Panc1 (cell line): ENCODE measurements around the gene PHOX2B. TPM values are rescaled to one million over a fixed set of nuclear protein-coding genes. Genes with fewer than 3 reads are reported as not detected.

Experiments used
- ATAC-seq: fragments of 200-7000 bp; cut with Tn5 transposase; 2 replicates; pipeline ENCODE4 v1.9.1; 2020; ENCODE audit warnings: mild to moderate bottlenecking, moderate library complexity
- BruUV-seq: library from RNA; stranded (reverse); fragments of 400-500 nt; replicated peaks from 2 replicates; lab custom pipeline; 2021; lab: Mats Ljungman, UMichigan
- CTCF ChIA-PET: fragments of 300-600 bp; sonication (Branson Sonifier 250); formaldehyde crosslinking; loops from one replicate; lab custom pipeline; 2022; ENCODE audit warnings: antibody characterized with exemption; lab: Charles Lee
- POLR2A ChIA-PET: fragments of 300-600 bp; sonication (Branson Sonifier 250); formaldehyde crosslinking; loops from one replicate; lab custom pipeline; 2022; ENCODE audit warnings: antibody characterized with exemption; lab: Charles Lee
- DNase-seq: peaks from one replicate; pipeline ENCODE4 v3.0.0-alpha.2; 2010; ENCODE audit warnings: low read depth, low spot score
- H3K27ac ChIP-seq: 2 replicates; pipeline ENCODE4 v1.5.1; 2011; ENCODE audit warnings: mild to moderate bottlenecking, low read length, inconsistent platforms
- H3K27me3 ChIP-seq: fragments of 200-500 bp; sonication (Bioruptor generic); 2 replicates; pipeline ENCODE4 v1.6.0; 2014; ENCODE audit warnings: low read length, inconsistent platforms; ENCODE audit not compliant: control insufficient read depth, insufficient read depth
- H3K36me3 ChIP-seq: fragments of 200-500 bp; sonication (Bioruptor generic); 2 replicates; pipeline ENCODE4 v1.5.1; 2014; ENCODE audit warnings: inconsistent platforms, mild to moderate bottlenecking, low read length, moderate library complexity; ENCODE audit not compliant: control insufficient read depth, insufficient read depth
- H3K4me1 ChIP-seq: 2 replicates; pipeline ENCODE4 v1.5.1; 2011; ENCODE audit warnings: inconsistent platforms, mild to moderate bottlenecking, low read length, moderate library complexity; ENCODE audit not compliant: control insufficient read depth, insufficient read depth
- H3K4me3 ChIP-seq, 2 experiments: 2 replicates each; pipeline ENCODE4 v1.5.1; 2011 to 2012; ENCODE audit warnings: low read depth in 2 of 2, low read length in 2 of 2, mild to moderate bottlenecking in 2 of 2, inconsistent platforms in 1 of 2, moderate library complexity in 1 of 2
- H3K9me3 ChIP-seq: fragments of 200-500 bp; sonication (Bioruptor generic); 2 replicates; pipeline ENCODE4 v1.5.1; 2014; ENCODE audit warnings: low read depth, mild to moderate bottlenecking, inconsistent platforms, low read length, moderate library complexity; ENCODE audit not compliant: control insufficient read depth, insufficient read depth
- CTCF ChIP-seq: fragments of 450-650 bp; IDR thresholded peaks from 2 replicates; pipeline ENCODE4 v1.5.1; 2017; ENCODE audit warnings: mild to moderate bottlenecking
- POLR2AphosphoS5 ChIP-seq: IDR thresholded peaks from 2 replicates; pipeline ENCODE4 v1.6.1; 2012; ENCODE audit warnings: mild to moderate bottlenecking, low read depth, low read length, moderate library complexity
- REST ChIP-seq, 2 experiments: IDR thresholded peaks; 2 replicates each; pipeline ENCODE4 v1.6.1; 2011 to 2012; ENCODE audit warnings: low read depth in 2 of 2, control low read depth in 1 of 2, low read length in 1 of 2, mild to moderate bottlenecking in 1 of 2, moderate library complexity in 1 of 2; ENCODE audit not compliant: insufficient read depth in 1 of 2
- SIN3A ChIP-seq: IDR thresholded peaks from 2 replicates; pipeline ENCODE4 v1.6.1; 2012; ENCODE audit warnings: low read depth, mild to moderate bottlenecking, low read length, moderate library complexity, borderline replicate concordance; ENCODE audit not compliant: insufficient read depth
- TCF7L2 ChIP-seq: IDR thresholded peaks from 2 replicates; pipeline ENCODE4 v1.6.1; 2011; ENCODE audit warnings: mild to moderate bottlenecking, low read depth, low read length, inconsistent platforms
- in situ Hi-C: cut with HindIII; loops from 2 replicates; pipeline ENCODE4 v1.10.0; 2016; ENCODE audit warnings: low sequenced_read_pairs, low pct_unique_long_range_greater_than_20kb
- intact Hi-C: fragments of 100-400 bp; cut with micrococcal nuclease; formaldehyde crosslinking; loops from one replicate; pipeline ENCODE4 v1.10.0; 2022; ENCODE audit not compliant: unreplicated experiment
- total RNA-seq: library from RNA; stranded (reverse); gene quantifications from one replicate; pipeline ENCODE4 v1.2.1, GENCODE V29; 2021; ENCODE audit not compliant: unreplicated experiment

Gene PHOX2B
- total RNA-seq, 1 experiment from 2014 or later: not detected

- intact Hi-C loops (loop anchor here (5.0 kb wide), 1 partner anchor 116 kb away; no protein-coding TSS in a partner anchor), in situ Hi-C loops (no loop called here)
- ATAC-seq (no peak), DNase-seq (no peak)
- POLR2A ChIA-PET: no interaction called here
- TF ChIP-seq TCF7L2 (no peak), SIN3A (no peak), REST (IDR thresholded peaks at IDR 0.05; ENCODE audit: insufficient read depth in 1 of 2, low read depth in 2 of 2, low read length in 1 of 2) (no peak), CTCF (no peak), POLR2AphosphoS5 (no peak)
- Histone ChIP-seq H3K36me3 (no peaks in the 10 kb centered on the region), H3K27me3 (peaks cover 2% of the 10 kb centered on the region), H3K4me3 (no peak overlapping the region), H3K27ac (no peak overlapping the region), H3K9me3 (no peaks in the 10 kb centered on the region), H3K4me1 (no peaks in the 10 kb centered on the region)
- CTCF ChIA-PET: no interaction called here
- no TSS peak for BruUV-seq
Observed at GRCh38 chr4:41696763-41697162, 51.8 kb downstream of the PHOX2B start.

- DNase-seq (no peak), ATAC-seq (no peak)
- no peak for TF ChIP-seq REST (IDR thresholded peaks at IDR 0.05; ENCODE audit: insufficient read depth in 1 of 2, low read depth in 2 of 2, low read length in 1 of 2)
- no peak for TF ChIP-seq CTCF
- no peak for TF ChIP-seq TCF7L2
- TF ChIP-seq POLR2AphosphoS5: no peak
- no peak for TF ChIP-seq SIN3A
- Histone ChIP-seq H3K27me3 (peaks cover 2% of the 10 kb centered on the region), H3K4me3 (no peak overlapping the region), H3K36me3 (no peaks in the 10 kb centered on the region), H3K4me1 (no peaks in the 10 kb centered on the region), H3K9me3 (no peaks in the 10 kb centered on the region), H3K27ac (no peak overlapping the region)
- BruUV-seq: no TSS peak
- ChIA-PET CTCF (no interaction called here), POLR2A (no interaction called here)
- in situ Hi-C loops (no loop called here), intact Hi-C loops (loop anchor here (5.0 kb wide), 1 partner anchor 116 kb away; no protein-coding TSS in a partner anchor)
Observed at GRCh38 chr4:41696131-41696530, 52.4 kb downstream of the PHOX2B start.
